ENCODE results near the gene WASF2. TPM values are rescaled to one million over a fixed set of nuclear protein-coding genes. Genes with fewer than 3 reads are reported as not detected.

WASF2 gene
- total RNA-seq, 2 experiments from 2014 or later: 108 to 111 TPM

- TF ChIP-seq, protein P1, sequence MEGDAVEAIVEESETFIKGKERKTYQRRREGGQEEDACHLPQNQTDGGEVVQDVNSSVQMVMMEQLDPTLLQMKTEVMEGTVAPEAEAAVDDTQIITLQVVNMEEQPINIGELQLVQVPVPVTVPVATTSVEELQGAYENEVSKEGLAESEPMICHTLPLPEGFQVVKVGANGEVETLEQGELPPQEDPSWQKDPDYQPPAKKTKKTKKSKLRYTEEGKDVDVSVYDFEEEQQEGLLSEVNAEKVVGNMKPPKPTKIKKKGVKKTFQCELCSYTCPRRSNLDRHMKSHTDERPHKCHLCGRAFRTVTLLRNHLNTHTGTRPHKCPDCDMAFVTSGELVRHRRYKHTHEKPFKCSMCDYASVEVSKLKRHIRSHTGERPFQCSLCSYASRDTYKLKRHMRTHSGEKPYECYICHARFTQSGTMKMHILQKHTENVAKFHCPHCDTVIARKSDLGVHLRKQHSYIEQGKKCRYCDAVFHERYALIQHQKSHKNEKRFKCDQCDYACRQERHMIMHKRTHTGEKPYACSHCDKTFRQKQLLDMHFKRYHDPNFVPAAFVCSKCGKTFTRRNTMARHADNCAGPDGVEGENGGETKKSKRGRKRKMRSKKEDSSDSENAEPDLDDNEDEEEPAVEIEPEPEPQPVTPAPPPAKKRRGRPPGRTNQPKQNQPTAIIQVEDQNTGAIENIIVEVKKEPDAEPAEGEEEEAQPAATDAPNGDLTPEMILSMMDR (IDR thresholded peaks at IDR 0.05): no peak
- ChIA-PET CTCF (interaction anchor here (1.0 to 3.3 kb wide), 7 partner anchors 9 to 159 kb away, joined by 3 to 14 read pairs (median 5); no protein-coding TSS in a partner anchor), POLR2A (interaction anchor here (1.0 to 1.9 kb wide), 5 partner anchors 27 to 78 kb away, joined by 3 to 5 read pairs (median 5); no protein-coding TSS in a partner anchor)
- no peak overlapping the region for H3K4me3 Mint-ChIP-seq
- H3K9me3 Mint-ChIP-seq: no peaks in the 10 kb centered on the region
- no peak overlapping the region for H3K27ac Mint-ChIP-seq
- H3K4me1 Mint-ChIP-seq (ENCODE audit: low read depth): peaks cover 64% of the 10 kb centered on the region
- H3K27me3 Mint-ChIP-seq: no peaks in the 10 kb centered on the region
- peaks cover 25% of the 10 kb centered on the region for H3K36me3 Mint-ChIP-seq (ENCODE audit: low read depth)
- ATAC-seq (no peak), DNase-seq (no peak)
- intact Hi-C loops (cut with micrococcal nuclease): loop anchor here (5.0 kb wide), 1 partner anchor 80 kb away; no protein-coding TSS in a partner anchor
These were observed 42.6 kb downstream of the WASF2 start for GRCh38 chr1:27447399-27447798.

DNA sequence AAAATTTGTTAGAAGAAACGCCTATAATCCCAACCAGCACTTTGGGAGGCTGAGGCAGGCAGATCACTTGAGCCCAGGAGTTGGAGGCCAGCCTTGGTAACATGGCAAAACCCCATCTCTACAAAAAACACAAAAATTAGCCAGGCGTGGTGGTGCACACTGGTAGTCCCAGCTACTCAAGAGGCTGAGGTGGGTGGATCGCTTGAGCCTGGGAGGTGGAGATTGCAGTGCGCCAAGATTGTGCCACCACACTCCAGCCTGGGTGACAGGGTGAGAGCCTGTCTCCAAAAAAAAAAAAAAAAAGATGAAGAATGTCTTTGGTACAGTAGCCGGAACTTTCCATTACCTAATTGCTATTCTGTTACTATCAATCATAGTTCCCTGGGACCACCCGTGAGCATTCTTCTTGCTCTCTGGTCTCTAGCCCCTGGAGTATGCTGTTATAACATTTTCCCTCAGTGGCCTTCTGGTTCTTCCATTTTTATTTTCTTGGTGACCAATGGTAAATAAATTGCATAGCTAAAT, 43.4 kb downstream of the WASF2 start:
- POLR2A ChIA-PET: interaction anchor here (0.7 to 1.9 kb wide), 7 partner anchors 11 to 776 kb away, joined by 3 to 6 read pairs (median 5); no protein-coding TSS in a partner anchor
- no peaks in the 10 kb centered on the region for H3K9me3 Mint-ChIP-seq
- H3K4me1 Mint-ChIP-seq (ENCODE audit: low read depth): peaks cover 61% of the 10 kb centered on the region
- TF ChIP-seq, protein P1 (IDR thresholded peaks at IDR 0.05): no peak
- no peak for ATAC-seq
- no peak for DNase-seq
- H3K36me3 Mint-ChIP-seq (ENCODE audit: low read depth): peaks cover 25% of the 10 kb centered on the region
- intact Hi-C loops (cut with micrococcal nuclease): loop anchor here (5.0 kb wide), 1 partner anchor 81 kb away; no protein-coding TSS in a partner anchor
- no peak overlapping the region for H3K4me3 Mint-ChIP-seq
- peak overlapping the region; percentile 15 for H3K27ac Mint-ChIP-seq
- no peaks in the 10 kb centered on the region for H3K27me3 Mint-ChIP-seq
- CTCF ChIA-PET: interaction anchor here (0.7 to 3.3 kb wide), 10 partner anchors 9 to 160 kb away, joined by 3 to 14 read pairs (median 4); partner anchors contain the start of gene WASF2

DNA sequence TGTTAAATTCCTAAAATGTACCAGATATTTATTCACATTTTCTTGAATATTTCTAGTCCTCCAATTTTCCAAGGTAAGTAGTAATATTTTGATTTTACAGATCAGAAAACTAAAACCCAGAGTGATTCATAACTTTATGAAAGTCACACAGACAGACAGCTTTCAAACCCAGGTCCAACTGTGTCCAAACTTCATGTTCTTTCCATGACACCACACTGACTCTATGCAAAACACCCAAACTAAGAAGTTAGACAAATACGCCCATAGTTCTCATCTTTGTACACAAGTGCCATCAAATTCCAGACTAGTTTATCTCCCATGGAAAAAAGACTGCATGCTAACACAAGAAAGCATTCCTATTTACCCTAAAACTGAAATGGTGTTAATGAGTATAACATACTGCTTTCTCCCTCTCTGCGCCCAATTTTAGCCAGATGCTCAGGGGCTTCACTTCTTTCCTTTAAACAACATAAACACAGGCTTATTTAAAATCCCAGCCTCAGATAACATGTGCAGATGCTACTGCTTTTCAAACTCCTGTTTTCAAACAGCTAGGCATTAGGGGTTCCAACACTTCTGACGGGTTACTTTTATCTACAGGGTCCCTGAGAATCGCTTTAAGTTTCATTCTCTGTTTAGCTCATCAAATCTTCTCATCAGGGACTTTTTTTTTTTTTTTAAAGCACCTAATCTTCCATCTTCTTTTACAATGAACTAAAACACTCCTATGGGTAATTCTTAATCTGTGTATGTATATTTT, 44.6 kb downstream of the WASF2 start:
- ATAC-seq (peak; percentile 84), DNase-seq (no peak)
- peaks cover 25% of the 10 kb centered on the region for H3K36me3 Mint-ChIP-seq (ENCODE audit: low read depth)
- peak overlapping the region; percentile 97 for H3K27ac Mint-ChIP-seq
- no peaks in the 10 kb centered on the region for H3K27me3 Mint-ChIP-seq
- intact Hi-C loops (cut with micrococcal nuclease): loop anchor here (5.0 kb wide), 1 partner anchor 82 kb away; no protein-coding TSS in a partner anchor
- H3K4me1 Mint-ChIP-seq (ENCODE audit: low read depth): peaks cover 55% of the 10 kb centered on the region
- no peaks in the 10 kb centered on the region for H3K9me3 Mint-ChIP-seq
- ChIA-PET CTCF (interaction anchor here (0.7 to 3.3 kb wide), 8 partner anchors 9 to 78 kb away, joined by 3 to 14 read pairs (median 3); partner anchors contain the start of gene WASF2), POLR2A (interaction anchor here (0.7 to 1.9 kb wide), 9 partner anchors 9 to 77 kb away, joined by 3 to 6 read pairs (median 4); partner anchors contain the start of gene WASF2)
- TF ChIP-seq, protein P1 (IDR thresholded peaks at IDR 0.05): no peak
- peak overlapping the region; percentile 66 for H3K4me3 Mint-ChIP-seq

GRCh38 chr1:27444632-27445031, 45.3 kb downstream of the WASF2 start:
- peak overlapping the region; percentile 66 for H3K4me3 Mint-ChIP-seq
- H3K4me1 Mint-ChIP-seq (ENCODE audit: low read depth): peaks cover 53% of the 10 kb centered on the region
- intact Hi-C loops (cut with micrococcal nuclease): loop anchor here (5.0 kb wide), 1 partner anchor 83 kb away; no protein-coding TSS in a partner anchor
- DNase-seq: no peak
- TF ChIP-seq, protein P1 (IDR thresholded peaks at IDR 0.05): no peak
- ATAC-seq: no peak
- ChIA-PET POLR2A (interaction anchor here (1.0 to 1.1 kb wide), 2 partner anchors 45 to 77 kb away, joined by 3 to 4 read pairs; partner anchors contain the start of gene WASF2), CTCF (interaction anchor here (1.2 to 3.3 kb wide), 3 partner anchors 8 to 41 kb away, joined by 3 to 11 read pairs (median 4); no protein-coding TSS in a partner anchor)
- no peaks in the 10 kb centered on the region for H3K9me3 Mint-ChIP-seq
- peak overlapping the region; percentile 97 for H3K27ac Mint-ChIP-seq
- H3K36me3 Mint-ChIP-seq (ENCODE audit: low read depth): peaks cover 27% of the 10 kb centered on the region
- no peaks in the 10 kb centered on the region for H3K27me3 Mint-ChIP-seq

All from activated CD8-positive, alpha-beta T cell treated with anti-CD3 and anti-CD28 coated beads for 36 hours (primary cell).